ENCODE results near the gene GAS5. TPM values are rescaled to one million over a fixed set of nuclear protein-coding genes. Genes with fewer than 3 reads are reported as not detected.
"Not testable (repeated sequence)": the region's sequence is repeated elsewhere in the genome, so short reads cannot be mapped to it uniquely, and the experiment has no call there.

Gene GAS5
- total RNA-seq, 2 experiments from 2014 or later, result 913 to 929 TPM

DNA sequence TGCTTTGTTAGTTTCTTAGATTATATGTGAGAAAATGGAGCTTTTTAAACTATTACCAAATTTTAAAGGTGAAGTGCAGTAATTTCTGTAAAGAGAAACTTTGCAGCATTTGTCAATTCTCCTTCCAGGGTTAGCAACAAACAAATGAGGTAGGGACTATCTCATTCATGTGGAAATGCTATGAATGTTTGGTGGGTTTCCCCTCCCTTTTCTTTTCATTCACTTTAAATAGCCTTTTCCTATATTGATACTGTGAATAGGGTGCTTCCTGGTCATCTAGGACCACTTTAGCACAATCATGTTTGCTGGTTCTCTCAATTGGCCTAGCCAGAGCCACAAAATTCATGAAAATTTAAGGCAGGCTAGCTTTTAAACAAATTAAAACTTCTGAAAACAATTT, 21.0 kb upstream of the GAS5 start:
- no peak overlapping the region for H3K4me3 Mint-ChIP-seq
- H3K27ac Mint-ChIP-seq, result no peak overlapping the region
- H3K36me3 Mint-ChIP-seq, result peaks cover 35% of the 10 kb centered on the region
- ChIA-PET CTCF (no interaction called here), POLR2A (interaction anchor here (0.9 kb wide), 1 partner anchor 20 kb away, joined by 3 read pairs; the partner anchor contains the start of genes GAS5 and ZBTB37)
- intact Hi-C loops (cut with micrococcal nuclease), result no loop called here
- H3K4me1 Mint-ChIP-seq (ENCODE audit: low read depth), result peaks cover 23% of the 10 kb centered on the region
- H3K27me3 Mint-ChIP-seq, result no peaks in the 10 kb centered on the region
- DNase-seq, result no peak
- no peaks in the 10 kb centered on the region for H3K9me3 Mint-ChIP-seq

GRCh38 chr1:173887627-173888026, 19.8 kb upstream of the GAS5 start:
- POLR2A ChIA-PET, result no interaction called here

GRCh38 chr1:173886746-173887611, 19.2 kb upstream of the GAS5 start:
- Mint-ChIP-seq H3K36me3 (peaks cover 35% of the 10 kb centered on the region), H3K4me1 (ENCODE audit: low read depth) (peaks cover 23% of the 10 kb centered on the region), H3K27me3 (no peaks in the 10 kb centered on the region), H3K9me3 (no peaks in the 10 kb centered on the region), H3K4me3 (no peak overlapping the region), H3K27ac (no peak overlapping the region)
- ChIA-PET CTCF (no interaction called here), POLR2A (interaction anchor here (0.5 kb wide), 1 partner anchor 57 kb away, joined by 4 read pairs; no protein-coding TSS in a partner anchor)
- intact Hi-C loops (cut with micrococcal nuclease), result no loop called here
- no peak for DNase-seq

More at GRCh38 chr1:173887627-173888026, 19.8 kb upstream of the GAS5 start:
- intact Hi-C loops (cut with micrococcal nuclease), result no loop called here
- CTCF ChIA-PET, result no interaction called here
- Mint-ChIP-seq H3K9me3 (no peaks in the 10 kb centered on the region), H3K36me3 (peaks cover 35% of the 10 kb centered on the region), H3K4me3 (no peak overlapping the region), H3K4me1 (ENCODE audit: low read depth) (peaks cover 23% of the 10 kb centered on the region), H3K27ac (no peak overlapping the region), H3K27me3 (no peaks in the 10 kb centered on the region)
- DNase-seq, result no peak

- intact Hi-C loops (cut with micrococcal nuclease), result no loop called here
- DNase-seq, result no peak
- ChIA-PET POLR2A (no interaction called here), CTCF (no interaction called here)
- H3K4me1 Mint-ChIP-seq (ENCODE audit: low read depth), result peaks cover 19% of the 10 kb centered on the region
- H3K36me3 Mint-ChIP-seq, result peaks cover 31% of the 10 kb centered on the region
- H3K9me3 Mint-ChIP-seq, result no peaks in the 10 kb centered on the region
- H3K27ac Mint-ChIP-seq, result no peak overlapping the region
- H3K27me3 Mint-ChIP-seq, result no peaks in the 10 kb centered on the region
- no peak overlapping the region for H3K4me3 Mint-ChIP-seq
These were observed 16.9 kb upstream of the GAS5 start for GRCh38 chr1:173884701-173885100.

GRCh38 chr1:173881117-173881516, 13.3 kb upstream of the GAS5 start:
- H3K9me3 Mint-ChIP-seq; H3K27me3 Mint-ChIP-seq; H3K4me3 Mint-ChIP-seq; intact Hi-C loops (cut with micrococcal nuclease); CTCF ChIA-PET; H3K4me1 Mint-ChIP-seq (ENCODE audit: low read depth); POLR2A ChIA-PET; H3K27ac Mint-ChIP-seq; DNase-seq: not testable (repeated sequence)
- peaks cover 24% of the 10 kb centered on the region for H3K36me3 Mint-ChIP-seq

- DNase-seq, result no peak
- H3K4me3 Mint-ChIP-seq, result no peak overlapping the region
- H3K36me3 Mint-ChIP-seq, result peaks cover 20% of the 10 kb centered on the region
- intact Hi-C loops (cut with micrococcal nuclease), result no loop called here
- H3K4me1 Mint-ChIP-seq (ENCODE audit: low read depth), result peaks cover 5% of the 10 kb centered on the region
- ChIA-PET POLR2A (no interaction called here), CTCF (no interaction called here)
- no peak overlapping the region for H3K27ac Mint-ChIP-seq
- no peaks in the 10 kb centered on the region for H3K9me3 Mint-ChIP-seq
- H3K27me3 Mint-ChIP-seq, result no peaks in the 10 kb centered on the region
These were observed 10.5 kb upstream of the GAS5 start for GRCh38 chr1:173878251-173878650.

GRCh38 chr1:173876732-173877131, 8.9 kb upstream of the GAS5 start:
- peaks cover 23% of the 10 kb centered on the region for H3K36me3 Mint-ChIP-seq
- no peaks in the 10 kb centered on the region for H3K9me3 Mint-ChIP-seq
- POLR2A ChIA-PET, result no interaction called here
- peaks cover 11% of the 10 kb centered on the region for H3K4me1 Mint-ChIP-seq (ENCODE audit: low read depth)
- CTCF ChIA-PET, result no interaction called here
- no peak overlapping the region for H3K4me3 Mint-ChIP-seq
- intact Hi-C loops (cut with micrococcal nuclease), result no loop called here
- DNase-seq, result no peak
- no peak overlapping the region for H3K27ac Mint-ChIP-seq
- no peaks in the 10 kb centered on the region for H3K27me3 Mint-ChIP-seq

DNA sequence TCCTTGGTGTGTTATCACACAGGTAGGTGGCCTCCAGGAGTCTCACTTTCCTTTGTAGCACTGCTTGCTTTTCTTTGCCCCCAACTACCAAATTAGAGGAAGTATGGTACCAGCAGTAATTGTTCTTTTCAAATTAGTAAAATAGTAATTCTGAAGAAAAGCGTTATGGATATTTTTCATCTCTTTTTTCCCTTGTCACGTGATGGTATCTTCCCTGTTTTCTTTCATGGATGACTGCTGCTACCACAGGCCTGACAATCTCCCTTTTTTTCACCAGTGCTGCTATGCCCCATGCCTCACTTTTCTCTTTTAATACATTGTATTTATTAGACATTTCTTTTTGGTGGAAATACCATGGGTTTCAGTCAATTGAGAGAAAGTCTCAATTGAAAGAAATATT, 3.7 kb upstream of the GAS5 start:
- Mint-ChIP-seq H3K4me1 (ENCODE audit: low read depth) (peaks cover 45% of the 10 kb centered on the region), H3K27me3 (peaks cover 3% of the 10 kb centered on the region), H3K36me3 (peaks cover 32% of the 10 kb centered on the region), H3K4me3 (peak overlapping the region; percentile 38), H3K27ac (peak overlapping the region; percentile 98), H3K9me3 (no peaks in the 10 kb centered on the region)
- DNase-seq, result no peak
- POLR2A ChIA-PET, result no interaction called here
- CTCF ChIA-PET, result interaction anchor here (1.6 kb wide), 1 partner anchor 392 kb away, joined by 3 read pairs; no protein-coding TSS in a partner anchor
- intact Hi-C loops (cut with micrococcal nuclease), result loop anchor here (5.0 kb wide), 1 partner anchor 81 kb away; no protein-coding TSS in a partner anchor

DNA sequence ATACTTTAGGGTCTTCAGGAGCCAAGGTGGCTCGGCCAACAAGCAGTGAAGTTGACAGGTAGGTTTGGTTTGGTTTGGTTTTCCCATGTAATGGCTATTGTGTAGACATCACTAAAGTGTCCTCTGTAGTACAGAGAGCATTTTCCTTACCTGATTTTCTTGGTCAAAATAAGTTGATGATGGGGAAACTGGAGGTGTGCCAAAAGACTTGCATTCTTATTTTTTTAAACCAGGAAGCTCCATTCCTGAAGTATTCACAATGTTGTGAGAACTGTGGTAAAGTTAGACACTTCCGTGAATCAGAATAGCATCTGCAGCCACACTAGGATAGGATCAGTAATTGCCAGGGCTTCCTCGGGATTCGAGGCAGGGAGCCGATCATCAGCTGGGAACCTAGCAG, 3.3 kb upstream of the GAS5 start:
- no peaks in the 10 kb centered on the region for H3K9me3 Mint-ChIP-seq
- DNase-seq, result no peak
- peaks cover 3% of the 10 kb centered on the region for H3K27me3 Mint-ChIP-seq
- H3K4me3 Mint-ChIP-seq, result peak overlapping the region; percentile 52
- intact Hi-C loops (cut with micrococcal nuclease), result loop anchor here (5.0 kb wide), 1 partner anchor 81 kb away; no protein-coding TSS in a partner anchor
- peaks cover 47% of the 10 kb centered on the region for H3K4me1 Mint-ChIP-seq (ENCODE audit: low read depth)
- H3K27ac Mint-ChIP-seq, result peak overlapping the region; percentile 98
- peaks cover 35% of the 10 kb centered on the region for H3K36me3 Mint-ChIP-seq
- ChIA-PET POLR2A (interaction anchor here (1.2 kb wide), 1 partner anchor 151 kb away, joined by 3 read pairs; no protein-coding TSS in a partner anchor), CTCF (interaction anchor here (1.6 kb wide), 1 partner anchor 392 kb away, joined by 3 read pairs; no protein-coding TSS in a partner anchor)

GRCh38 chr1:173870252-173871075, 2.7 kb upstream of the GAS5 start:
- H3K27ac Mint-ChIP-seq, result peak overlapping the region; percentile 98
- peaks cover 3% of the 10 kb centered on the region for H3K27me3 Mint-ChIP-seq
- DNase-seq, result peak; percentile 73
- H3K36me3 Mint-ChIP-seq, result peaks cover 36% of the 10 kb centered on the region
- H3K9me3 Mint-ChIP-seq, result no peaks in the 10 kb centered on the region
- ChIA-PET POLR2A (interaction anchor here (0.7 to 1.2 kb wide), 7 partner anchors 9 to 152 kb away, joined by 3 to 5 read pairs (median 3); partner anchors contain the start of genes CENPL and DARS2), CTCF (interaction anchor here (0.5 to 1.6 kb wide), 4 partner anchors 47 to 440 kb away, joined by 3 to 4 read pairs (median 4); no protein-coding TSS in a partner anchor)
- peaks cover 53% of the 10 kb centered on the region for H3K4me1 Mint-ChIP-seq (ENCODE audit: low read depth)
- H3K4me3 Mint-ChIP-seq, result peak overlapping the region; percentile 52
- intact Hi-C loops (cut with micrococcal nuclease), result loop anchor here (5.0 kb wide), 1 partner anchor 82 kb away; no protein-coding TSS in a partner anchor

- peak overlapping the region; percentile 99 for H3K4me3 Mint-ChIP-seq
- peaks cover 51% of the 10 kb centered on the region for H3K36me3 Mint-ChIP-seq
- peak overlapping the region; percentile 98 for H3K27ac Mint-ChIP-seq
- no peak for DNase-seq
- peaks cover 63% of the 10 kb centered on the region for H3K4me1 Mint-ChIP-seq (ENCODE audit: low read depth)
- POLR2A ChIA-PET, result interaction anchor here (0.7 to 3.2 kb wide), 9 partner anchors 9 to 1154 kb away, joined by 3 to 25 read pairs (median 3); partner anchors contain the start of genes CENPL, DARS2, MRPS14 and RC3H1
- intact Hi-C loops (cut with micrococcal nuclease), result loop anchor here (2.0 to 5.0 kb wide), 2 partner anchors 336 to 1122 kb away; no protein-coding TSS in a partner anchor
- CTCF ChIA-PET, result interaction anchor here (1.1 kb wide), 1 partner anchor 439 kb away, joined by 4 read pairs; no protein-coding TSS in a partner anchor
- H3K27me3 Mint-ChIP-seq, result peaks cover 3% of the 10 kb centered on the region
- no peaks in the 10 kb centered on the region for H3K9me3 Mint-ChIP-seq
These were observed 1.2 kb upstream of the GAS5 start for GRCh38 chr1:173869021-173869359.
